GM10248 (cell line): ENCODE results near the gene EHMT1.

ENCODE experiments used
- CTCF ChIA-PET: fragments of 300-600 bp; sonication (Branson Sonifier 250); formaldehyde crosslinking; extraction: SDS; loops from one replicate; lab custom pipeline; 2021; ENCODE audit warnings: antibody characterized with exemption; lab: Yijun Ruan, JAX
- POLR2A ChIA-PET: fragments of 350-650 bp; sonication (Branson Sonifier 250); formaldehyde crosslinking; extraction: SDS; loops from one replicate; lab custom pipeline; 2020; ENCODE audit warnings: antibody characterized with exemption; lab: Yijun Ruan, JAX
- DNase-seq: peaks from one replicate; pipeline ENCODE4 v3.0.0; 2012; ENCODE audit errors: extremely low spot score
- CTCF ChIP-seq: IDR thresholded peaks from 2 replicates; pipeline ENCODE4 v1.5.1; 2012; ENCODE audit warnings: mild to moderate bottlenecking, low read depth; ENCODE audit errors: extremely low read depth, missing control alignments, control extremely low read depth

Gene EHMT1

GRCh38 chr9:137666513-137666822, 47.7 kb downstream of the EHMT1 start:
- POLR2A ChIA-PET, result no interaction called here
- CTCF ChIA-PET, result interaction anchor here (0.9 to 4.2 kb wide), 4 partner anchors 7 to 34 kb away, joined by 3 to 23 read pairs (median 5); no protein-coding TSS in a partner anchor
- no peak for TF ChIP-seq CTCF
- DNase-seq, result no peak

- no peak for TF ChIP-seq CTCF
- ChIA-PET POLR2A (no interaction called here), CTCF (interaction anchor here (0.9 to 2.2 kb wide), 3 partner anchors 9 to 33 kb away, joined by 3 to 7 read pairs (median 3); no protein-coding TSS in a partner anchor)
- DNase-seq, result no peak
Observed at GRCh38 chr9:137666955-137667670, 48.3 kb downstream of the EHMT1 start.

GRCh38 chr9:137668203-137668602, 49.4 kb downstream of the EHMT1 start:
- CTCF ChIA-PET, result no interaction called here
- DNase-seq, result no peak
- TF ChIP-seq CTCF, result no peak
- POLR2A ChIA-PET, result no interaction called here

- no peak for TF ChIP-seq CTCF
- ChIA-PET CTCF (no interaction called here), POLR2A (no interaction called here)
- no peak for DNase-seq
Observed at GRCh38 chr9:137669261-137669672, 50.5 kb downstream of the EHMT1 start.

GRCh38 chr9:137670391-137671195, 51.8 kb downstream of the EHMT1 start:
- ChIA-PET CTCF (interaction anchor here (1.0 to 1.9 kb wide), 4 partner anchors 10 to 431 kb away, joined by 3 to 6 read pairs (median 4); no protein-coding TSS in a partner anchor), POLR2A (no interaction called here)
- TF ChIP-seq CTCF, result no peak
- no peak for DNase-seq

- CTCF ChIA-PET, result interaction anchor here (1.0 to 1.9 kb wide), 4 partner anchors 11 to 430 kb away, joined by 3 to 6 read pairs (median 4); no protein-coding TSS in a partner anchor
- POLR2A ChIA-PET, result no interaction called here
- no peak for DNase-seq
- no peak for TF ChIP-seq CTCF
Observed at GRCh38 chr9:137671196-137671538, 52.4 kb downstream of the EHMT1 start.
